ENCODE results near the gene ZFHX3. TPM values are rescaled to one million over a fixed set of nuclear protein-coding genes. Genes with fewer than 3 reads are reported as not detected.

Gene ZFHX3
- total RNA-seq, 1 donor from 2014 or later = 34.8 TPM

DNA sequence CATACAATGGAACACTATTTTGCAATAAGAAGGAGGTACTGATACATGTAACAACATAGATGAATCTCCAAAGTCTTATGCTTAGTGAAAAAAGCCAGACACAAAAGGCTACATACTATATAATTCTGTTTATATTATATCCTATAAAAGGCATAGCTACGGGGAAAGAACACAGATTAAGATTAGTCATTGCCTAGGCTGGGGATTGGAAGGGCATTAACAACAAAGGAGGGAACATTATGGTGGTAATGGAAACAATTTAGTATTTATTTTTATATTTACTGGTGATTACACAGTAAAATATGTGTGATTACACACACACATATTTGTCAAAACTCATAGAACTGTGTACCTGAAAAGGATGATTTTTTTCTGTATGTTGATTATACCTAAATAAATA, 278.1 kb downstream of the ZFHX3 start:
- Histone ChIP-seq H3K4me3 (no peak overlapping the region), H3K4me1 (no peaks in the 10 kb centered on the region), H3K27me3 (no peaks in the 10 kb centered on the region), H3K36me3 (no peaks in the 10 kb centered on the region), H3K9me3 (peaks cover 5 to 11% of the 10 kb centered on the region in 2 donors), H3K27ac (no peak overlapping the region)
- TF ChIP-seq, protein P1, sequence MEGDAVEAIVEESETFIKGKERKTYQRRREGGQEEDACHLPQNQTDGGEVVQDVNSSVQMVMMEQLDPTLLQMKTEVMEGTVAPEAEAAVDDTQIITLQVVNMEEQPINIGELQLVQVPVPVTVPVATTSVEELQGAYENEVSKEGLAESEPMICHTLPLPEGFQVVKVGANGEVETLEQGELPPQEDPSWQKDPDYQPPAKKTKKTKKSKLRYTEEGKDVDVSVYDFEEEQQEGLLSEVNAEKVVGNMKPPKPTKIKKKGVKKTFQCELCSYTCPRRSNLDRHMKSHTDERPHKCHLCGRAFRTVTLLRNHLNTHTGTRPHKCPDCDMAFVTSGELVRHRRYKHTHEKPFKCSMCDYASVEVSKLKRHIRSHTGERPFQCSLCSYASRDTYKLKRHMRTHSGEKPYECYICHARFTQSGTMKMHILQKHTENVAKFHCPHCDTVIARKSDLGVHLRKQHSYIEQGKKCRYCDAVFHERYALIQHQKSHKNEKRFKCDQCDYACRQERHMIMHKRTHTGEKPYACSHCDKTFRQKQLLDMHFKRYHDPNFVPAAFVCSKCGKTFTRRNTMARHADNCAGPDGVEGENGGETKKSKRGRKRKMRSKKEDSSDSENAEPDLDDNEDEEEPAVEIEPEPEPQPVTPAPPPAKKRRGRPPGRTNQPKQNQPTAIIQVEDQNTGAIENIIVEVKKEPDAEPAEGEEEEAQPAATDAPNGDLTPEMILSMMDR (IDR thresholded peaks at IDR 0.05) = no peak
- intact Hi-C loops (cut with DNase I) = no loop called here
- DNase-seq (ENCODE audit: low spot score in 2 of 2) = no peak

DNA sequence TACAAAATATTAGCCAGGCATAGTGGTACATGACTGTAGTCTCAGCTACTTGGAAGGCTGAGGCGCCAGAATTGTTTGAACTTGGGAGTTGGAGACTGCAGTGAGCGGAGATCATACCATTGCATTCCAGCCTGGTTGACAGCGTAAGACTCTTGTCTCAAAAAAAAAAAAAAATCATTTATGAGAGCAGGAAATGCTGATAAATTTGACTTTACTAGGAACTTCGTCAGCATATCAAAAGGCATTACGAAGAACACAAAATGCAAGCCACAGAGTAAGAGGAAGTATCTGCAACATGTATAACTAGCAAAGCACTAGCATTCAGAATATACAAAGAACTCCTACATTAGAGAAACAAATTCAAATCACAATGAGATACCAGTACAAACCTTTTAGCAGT, 279.3 kb downstream of the ZFHX3 start:
- peaks cover 5 to 11% of the 10 kb centered on the region in 2 donors for H3K9me3 ChIP-seq
- H3K4me1 ChIP-seq = no peaks in the 10 kb centered on the region
- H3K27ac ChIP-seq = no peak overlapping the region
- H3K36me3 ChIP-seq = no peaks in the 10 kb centered on the region
- no peak overlapping the region for H3K4me3 ChIP-seq
- intact Hi-C loops (cut with DNase I) = no loop called here
- DNase-seq (ENCODE audit: low spot score in 2 of 2) = no peak
- no peaks in the 10 kb centered on the region for H3K27me3 ChIP-seq
- TF ChIP-seq, protein P1 (IDR thresholded peaks at IDR 0.05) = no peak

DNA sequence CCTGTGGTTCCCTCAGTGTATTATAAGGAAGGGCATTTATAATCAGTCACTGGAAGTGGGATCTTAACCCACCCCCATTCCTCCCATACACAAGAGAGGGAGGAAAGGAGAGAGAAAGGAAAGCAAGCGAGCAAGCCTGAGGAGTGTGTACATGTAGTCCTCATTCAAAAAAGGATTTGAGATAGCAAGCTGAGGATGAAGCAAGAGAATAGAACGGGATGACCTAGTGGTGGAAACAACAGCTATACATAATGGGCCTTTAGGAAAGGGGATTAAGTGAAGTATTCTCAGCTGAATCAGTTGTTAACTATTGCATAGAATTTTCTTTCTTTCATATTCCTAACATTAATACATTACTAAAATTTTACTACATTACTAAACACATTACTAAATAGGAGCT, 281.4 kb downstream of the ZFHX3 start:
- no peak for DNase-seq (ENCODE audit: low spot score in 2 of 2)
- H3K9me3 ChIP-seq = peaks cover 5 to 11% of the 10 kb centered on the region in 2 donors
- H3K36me3 ChIP-seq = no peaks in the 10 kb centered on the region
- intact Hi-C loops (cut with DNase I) = no loop called here
- H3K27me3 ChIP-seq = no peaks in the 10 kb centered on the region
- H3K27ac ChIP-seq = no peak overlapping the region
- no peak overlapping the region for H3K4me3 ChIP-seq
- no peaks in the 10 kb centered on the region for H3K4me1 ChIP-seq
- TF ChIP-seq, protein P1 (IDR thresholded peaks at IDR 0.05) = no peak

DNA sequence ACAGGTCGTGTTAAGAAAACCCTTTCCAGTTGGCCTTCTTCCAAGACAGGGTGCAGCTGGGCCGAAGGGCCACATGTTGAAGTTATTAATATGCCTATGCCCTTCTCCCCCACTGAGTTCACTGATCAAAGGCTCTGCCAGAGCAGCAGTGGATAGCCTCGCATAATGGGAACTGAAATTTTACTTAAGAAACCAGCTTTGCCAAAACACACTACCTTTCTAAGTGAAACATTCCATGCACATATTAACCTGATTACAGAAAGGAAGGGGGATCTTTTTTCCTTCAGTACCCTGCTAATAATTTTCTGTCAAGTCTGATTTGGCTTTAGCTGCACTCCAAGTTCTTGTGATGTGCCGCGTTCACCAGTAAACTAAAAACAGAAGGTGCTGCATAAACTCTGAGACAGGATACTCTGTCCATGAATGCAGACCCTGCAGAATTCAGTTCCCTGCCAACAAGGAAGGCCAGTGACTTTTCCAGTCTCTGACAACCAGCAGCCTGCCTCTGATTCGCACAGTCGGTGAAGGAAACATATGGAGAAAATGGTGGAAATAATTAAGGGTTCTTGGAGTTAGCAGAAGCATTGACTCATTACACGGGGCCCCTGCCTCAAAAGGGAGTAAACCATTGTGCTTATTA, 283.8 kb downstream of the ZFHX3 start:
- TF ChIP-seq, protein P1 (IDR thresholded peaks at IDR 0.05) = no peak
- intact Hi-C loops (cut with DNase I) = no loop called here
- Histone ChIP-seq H3K9me3 (no peaks in the 10 kb centered on the region), H3K27ac (no peak overlapping the region), H3K4me1 (no peaks in the 10 kb centered on the region), H3K36me3 (no peaks in the 10 kb centered on the region), H3K27me3 (no peaks in the 10 kb centered on the region), H3K4me3 (no peak overlapping the region)
- DNase-seq (ENCODE audit: low spot score in 2 of 2) = no peak

DNA sequence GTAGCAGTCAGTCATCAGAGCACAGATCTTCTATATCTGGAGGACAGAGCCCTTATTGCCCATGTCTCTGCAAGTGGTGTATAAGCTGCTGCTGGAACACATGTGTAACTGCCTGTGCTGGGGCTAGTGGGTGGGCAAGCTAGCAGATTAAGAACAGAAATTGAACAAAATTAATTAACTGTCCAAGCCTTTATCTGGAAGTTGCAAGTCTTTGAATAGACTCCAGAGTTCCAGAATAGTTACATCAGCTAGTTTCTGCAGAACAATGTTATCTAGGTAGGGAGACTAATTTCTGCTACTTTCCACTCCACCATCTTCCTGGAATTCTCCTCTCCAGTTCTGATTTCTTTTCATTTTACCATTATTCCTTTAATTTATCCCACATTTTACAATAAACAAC, 287.3 kb downstream of the ZFHX3 start:
- Histone ChIP-seq H3K4me3 (no peak overlapping the region), H3K27me3 (no peaks in the 10 kb centered on the region), H3K9me3 (peaks cover 0 to 12% of the 10 kb centered on the region in 2 donors), H3K27ac (no peak overlapping the region), H3K4me1 (no peaks in the 10 kb centered on the region), H3K36me3 (no peaks in the 10 kb centered on the region)
- no peak for DNase-seq (ENCODE audit: low spot score in 2 of 2)
- TF ChIP-seq, protein P1 (IDR thresholded peaks at IDR 0.05) = no peak
- intact Hi-C loops (cut with DNase I) = no loop called here

DNA sequence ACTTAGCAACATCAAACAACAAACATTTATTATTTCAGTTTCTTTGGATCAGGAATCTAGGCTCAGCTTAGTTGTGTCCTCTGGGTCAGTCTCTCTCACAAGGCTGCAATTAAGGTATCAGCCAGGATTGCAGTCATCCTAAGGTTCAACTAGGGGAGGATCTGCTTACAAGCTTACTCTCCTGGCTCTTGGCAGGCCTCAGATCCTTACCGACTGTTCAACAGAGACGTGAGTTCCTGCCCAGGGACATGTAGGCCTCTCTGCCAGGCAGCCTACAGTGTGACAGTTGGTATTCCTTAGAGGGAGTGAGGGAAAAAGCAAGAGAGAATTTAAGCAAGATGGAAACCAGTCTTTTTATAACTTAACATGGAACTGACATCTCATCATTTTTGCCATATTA, 294.0 kb downstream of the ZFHX3 start:
- Histone ChIP-seq H3K9me3 (peaks cover 0 to 12% of the 10 kb centered on the region in 2 donors), H3K4me3 (no peak overlapping the region), H3K36me3 (no peaks in the 10 kb centered on the region), H3K27ac (no peak overlapping the region), H3K4me1 (no peaks in the 10 kb centered on the region), H3K27me3 (no peaks in the 10 kb centered on the region)
- TF ChIP-seq, protein P1 (IDR thresholded peaks at IDR 0.05) = no peak
- intact Hi-C loops (cut with DNase I) = no loop called here
- no peak for DNase-seq (ENCODE audit: low spot score in 2 of 2)
